Stimulated activated CD8-positive, alpha-beta memory T cell treated with anti-CD3 and anti-CD28 coated beads, Interleukin-7, amount 100 ng/mL, for 1 hour (primary cell): Measurements from ENCODE around the gene ZDHHC7.
A peak's percentile ranks its signal among the peaks of the same experiment; 100 is the strongest.

Experiments
- DNase-seq, 2 donors: peaks; one replicate each; pipeline ENCODE4 v3.0.0-alpha.2; 2020; ENCODE audit warnings: low read depth in 2 of 2

Gene ZDHHC7

GRCh38 chr16:84964386-84965128 lies 46.8 kb downstream of the ZDHHC7 start:
- DNase-seq: no peak

DNA sequence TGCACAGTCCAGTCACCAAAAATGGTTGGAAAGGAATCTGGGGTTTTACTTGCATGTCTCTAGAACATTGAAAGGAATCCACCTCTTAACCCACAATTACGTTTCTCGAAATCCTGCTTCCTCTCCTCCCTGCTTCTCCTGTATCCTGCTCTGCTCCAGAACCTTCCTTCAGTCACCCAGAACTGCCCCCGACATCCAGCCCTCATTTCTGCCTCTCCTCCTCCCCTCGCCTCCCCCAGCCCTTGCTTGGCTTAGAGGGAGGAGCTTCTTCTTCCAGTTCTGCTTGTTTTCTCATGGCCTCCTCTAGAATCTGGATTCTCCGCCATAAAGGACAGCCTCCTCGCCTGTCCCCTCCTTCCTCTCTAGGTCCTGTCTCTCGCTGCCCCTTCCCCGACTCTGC lies 48.3 kb downstream of the ZDHHC7 start:
- DNase-seq: no peak

GRCh38 chr16:84960942-84961341 lies 50.4 kb downstream of the ZDHHC7 start:
- no peak for DNase-seq

DNA sequence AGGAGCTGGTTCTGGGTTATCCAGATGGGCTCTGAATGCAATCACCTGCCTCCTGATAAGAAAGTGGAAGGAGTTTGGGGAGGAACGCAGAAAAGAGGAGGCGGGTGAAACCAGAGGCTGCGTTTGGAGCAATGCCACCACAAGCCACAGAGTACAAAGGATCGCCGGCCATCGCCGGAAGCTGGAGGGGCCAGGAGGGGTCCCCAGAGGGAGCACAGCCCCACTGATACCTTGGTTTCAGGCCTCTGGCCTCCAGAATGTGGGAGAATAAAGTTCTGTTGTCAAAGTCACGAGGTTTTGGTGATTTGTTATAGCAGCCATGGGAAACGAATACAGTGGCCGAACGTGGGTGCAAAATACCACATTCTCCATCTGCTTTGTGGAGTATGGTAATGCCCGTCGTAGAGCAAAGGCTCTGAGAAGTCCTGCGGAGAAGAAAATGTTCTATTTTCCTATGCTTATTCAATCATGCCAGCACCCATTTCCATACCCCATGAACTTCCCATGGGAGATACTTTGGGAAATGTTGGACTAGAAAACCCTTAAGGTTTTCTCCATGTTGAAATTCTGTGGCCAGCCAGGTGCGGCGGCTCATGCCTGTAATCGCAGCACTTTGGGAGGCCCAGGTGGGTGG lies 51.4 kb downstream of the ZDHHC7 start:
- DNase-seq: no peak

DNA sequence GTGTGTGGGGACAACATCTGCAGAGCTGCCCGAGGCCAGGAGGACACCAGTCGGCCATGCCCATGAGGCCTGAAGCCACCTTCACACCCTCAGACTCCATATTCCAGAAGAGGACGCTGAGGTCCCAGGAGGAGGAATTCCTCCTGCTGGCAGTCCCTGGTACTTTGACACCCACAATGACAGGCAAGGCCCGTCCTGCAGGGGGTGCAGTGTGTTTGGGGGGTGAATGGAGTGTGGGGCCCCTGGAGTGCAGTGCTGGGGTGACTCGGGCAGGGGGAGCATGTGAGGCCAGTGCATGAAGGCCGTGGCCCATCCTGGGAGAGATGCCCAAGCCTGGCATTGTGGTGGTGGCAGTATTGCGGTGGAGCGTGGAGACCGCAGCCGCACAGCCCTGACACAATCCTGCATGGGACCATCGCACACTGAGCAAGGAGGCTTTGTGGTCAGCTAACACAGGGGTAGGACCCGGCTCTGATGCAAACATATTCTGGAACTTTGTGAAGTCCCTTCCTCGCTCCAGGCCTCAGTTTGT lies 52.2 kb downstream of the ZDHHC7 start:
- no peak for DNase-seq

GRCh38 chr16:84957792-84958191 lies 53.5 kb downstream of the ZDHHC7 start:
- no peak for DNase-seq

DNA sequence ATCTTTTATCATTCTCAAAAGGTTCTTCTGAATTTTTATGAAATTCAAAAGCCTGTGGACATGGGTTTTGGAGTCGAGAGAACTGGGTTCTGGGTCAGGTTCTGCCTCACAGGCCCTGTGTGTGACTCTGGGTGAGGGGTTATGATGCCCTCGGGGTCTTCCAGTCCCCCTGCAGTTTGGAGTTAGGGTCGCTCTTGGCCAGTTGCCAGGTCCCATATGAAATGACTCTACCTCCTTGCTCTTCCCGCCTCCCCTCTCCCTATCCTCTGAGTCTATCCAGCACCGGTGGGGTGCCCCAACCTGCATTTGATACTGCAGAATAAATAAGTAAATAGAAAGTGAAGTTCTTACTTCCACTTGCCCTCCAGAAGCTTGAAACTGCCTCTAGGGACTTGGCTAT lies 54.1 kb downstream of the ZDHHC7 start:
- DNase-seq: no peak

DNA sequence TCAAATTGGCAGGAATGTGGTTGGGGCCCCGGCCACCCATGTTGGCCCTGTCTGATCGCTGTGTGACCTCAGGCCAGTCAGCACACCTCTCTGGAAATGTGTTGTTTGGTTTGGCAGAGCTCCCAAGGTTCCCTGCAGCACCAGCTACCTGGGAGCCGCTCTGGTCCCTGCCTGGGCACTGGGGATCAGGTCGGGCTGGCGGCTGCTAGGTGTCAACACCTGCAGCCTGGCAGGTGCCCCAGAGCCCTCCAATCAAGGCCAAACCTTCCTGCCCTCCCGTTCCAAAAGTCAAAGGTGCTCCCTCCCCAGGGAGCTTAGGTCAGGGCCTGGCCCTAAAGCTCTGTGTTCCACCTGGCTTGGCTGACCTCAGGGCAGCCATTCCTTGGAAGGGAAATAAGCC lies 55.9 kb downstream of the ZDHHC7 start:
- DNase-seq: no peak

- no peak for DNase-seq
Measured at GRCh38 chr16:84953190-84953746, 58.1 kb downstream of the ZDHHC7 start.

GRCh38 chr16:84952335-84953189 lies 58.8 kb downstream of the ZDHHC7 start:
- peak; percentile 10 to 37 for DNase-seq

DNA sequence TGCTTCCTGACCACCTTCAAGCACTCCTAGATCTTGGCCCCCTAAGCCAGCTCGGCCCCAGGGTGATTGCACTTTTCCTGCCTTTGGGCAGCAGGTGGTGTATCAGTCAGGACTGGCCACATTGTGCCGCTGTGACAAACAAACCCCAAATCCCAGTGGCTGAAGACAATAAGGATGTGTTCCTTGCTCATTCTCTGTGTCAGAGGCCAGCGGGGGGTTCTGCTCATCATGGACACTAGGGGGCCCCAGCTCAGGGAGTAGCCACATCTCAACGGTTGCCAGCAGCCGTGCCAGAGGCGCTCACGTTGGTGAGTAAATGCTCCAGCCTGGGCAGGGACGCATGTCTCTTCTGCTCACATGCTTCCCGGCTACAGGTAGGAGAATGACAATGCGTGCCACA lies 60.4 kb downstream of the ZDHHC7 start:
- DNase-seq: no peak

- DNase-seq: no peak
Measured at GRCh38 chr16:84949772-84950436, 61.4 kb downstream of the ZDHHC7 start.

- no peak for DNase-seq
Measured at GRCh38 chr16:84948851-84949610, 62.3 kb downstream of the ZDHHC7 start.

DNA sequence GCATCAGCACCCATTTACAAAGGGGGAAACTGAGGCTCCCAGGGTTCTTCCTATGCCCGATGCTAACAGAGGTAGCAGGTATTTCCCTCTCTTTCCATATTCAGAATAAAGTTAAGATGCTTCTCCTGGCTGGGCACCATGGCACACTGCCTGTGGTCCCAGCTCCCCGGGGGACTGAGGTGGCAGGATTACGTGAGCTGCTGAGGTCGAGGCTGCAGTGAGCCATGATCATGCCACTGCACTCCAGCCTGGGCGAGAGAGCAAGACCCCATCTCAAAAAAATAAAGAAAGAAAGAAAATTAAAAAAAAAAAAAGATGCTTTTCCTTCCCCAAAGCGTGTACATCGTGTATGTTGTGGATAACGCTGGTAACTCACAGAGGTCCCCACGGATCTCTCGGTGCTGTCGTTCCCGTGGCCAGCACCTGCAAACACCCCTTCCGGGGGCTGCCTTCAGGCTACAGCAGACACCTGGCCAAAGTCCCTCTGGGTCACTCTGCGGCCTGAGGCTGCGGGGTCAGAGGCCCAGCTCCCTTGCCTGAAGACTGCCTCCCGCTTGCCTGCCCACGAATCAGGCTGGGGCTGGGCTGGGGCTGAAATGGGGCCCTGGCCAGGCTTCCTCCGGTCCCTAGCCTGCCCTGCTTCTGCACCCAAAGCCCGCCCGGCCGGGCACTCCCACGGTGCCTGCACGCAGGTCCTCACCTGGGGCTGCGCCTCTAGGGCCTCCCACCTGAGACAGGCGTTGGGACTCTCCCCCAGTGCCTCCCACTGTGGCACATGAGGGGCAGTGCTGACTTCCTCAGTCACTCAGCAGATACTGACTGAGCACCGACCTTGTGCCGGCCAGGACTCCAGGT lies 63.1 kb downstream of the ZDHHC7 start:
- no peak for DNase-seq

GRCh38 chr16:84947022-84947421 lies 64.3 kb downstream of the ZDHHC7 start:
- DNase-seq: no peak

DNA sequence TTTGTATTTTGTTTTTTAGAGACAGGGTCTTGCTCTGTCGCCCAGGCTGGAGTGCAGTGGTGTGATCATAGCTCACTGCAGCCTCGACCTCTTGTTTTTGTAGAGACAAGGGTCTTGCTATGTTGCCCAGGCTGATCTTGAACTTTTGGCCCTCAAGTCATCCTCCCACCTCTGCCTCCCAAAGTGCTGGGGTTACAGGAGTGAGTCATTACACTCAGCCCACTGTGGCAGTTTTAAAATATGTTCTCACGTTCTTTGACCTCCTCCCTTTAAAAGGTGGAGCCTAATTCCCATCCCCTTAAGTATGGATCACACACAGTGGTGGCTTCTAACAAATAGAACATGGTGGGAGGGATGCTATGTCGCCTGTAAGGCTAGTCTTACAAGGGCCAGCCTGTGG lies 67.7 kb downstream of the ZDHHC7 start:
- no peak for DNase-seq

DNA sequence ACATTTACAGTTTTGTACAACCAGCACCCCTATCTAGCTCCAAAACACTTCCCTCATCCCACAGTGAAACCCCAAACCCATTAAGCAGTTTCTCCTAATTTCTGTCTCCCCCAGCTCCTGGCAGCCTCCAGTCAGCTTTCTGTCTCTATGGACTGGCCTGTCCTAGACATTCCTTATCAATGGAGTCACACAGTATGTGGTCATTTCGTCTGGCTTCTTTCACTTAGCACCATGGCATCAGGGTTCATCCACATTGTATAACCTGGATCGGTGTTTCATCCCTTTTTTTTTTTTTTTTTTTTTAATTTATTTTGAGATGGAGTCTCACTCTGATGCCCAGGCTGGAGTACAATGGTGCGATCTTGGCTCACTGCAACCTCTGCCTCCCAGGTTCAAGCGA lies 68.5 kb downstream of the ZDHHC7 start:
- no peak for DNase-seq

DNA sequence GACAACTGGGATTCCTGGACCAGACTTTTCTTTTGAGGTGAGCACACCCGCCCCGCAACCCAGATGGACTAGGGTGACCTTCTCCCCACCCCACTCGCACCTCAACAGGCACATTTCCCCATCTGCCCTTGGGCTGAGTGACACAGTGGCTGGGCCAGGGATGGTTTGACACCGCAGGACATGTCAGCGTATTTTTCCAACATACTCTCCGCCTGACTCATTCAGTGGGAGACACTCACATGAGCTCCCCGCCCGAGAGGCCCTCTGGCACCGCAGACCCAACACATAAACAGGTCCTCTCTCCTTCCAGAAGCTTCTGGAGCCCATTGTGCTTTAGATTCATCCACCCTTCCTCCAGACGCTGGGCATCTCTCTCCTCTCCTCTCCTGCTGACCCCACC lies 69.4 kb downstream of the ZDHHC7 start:
- DNase-seq: no peak

DNA sequence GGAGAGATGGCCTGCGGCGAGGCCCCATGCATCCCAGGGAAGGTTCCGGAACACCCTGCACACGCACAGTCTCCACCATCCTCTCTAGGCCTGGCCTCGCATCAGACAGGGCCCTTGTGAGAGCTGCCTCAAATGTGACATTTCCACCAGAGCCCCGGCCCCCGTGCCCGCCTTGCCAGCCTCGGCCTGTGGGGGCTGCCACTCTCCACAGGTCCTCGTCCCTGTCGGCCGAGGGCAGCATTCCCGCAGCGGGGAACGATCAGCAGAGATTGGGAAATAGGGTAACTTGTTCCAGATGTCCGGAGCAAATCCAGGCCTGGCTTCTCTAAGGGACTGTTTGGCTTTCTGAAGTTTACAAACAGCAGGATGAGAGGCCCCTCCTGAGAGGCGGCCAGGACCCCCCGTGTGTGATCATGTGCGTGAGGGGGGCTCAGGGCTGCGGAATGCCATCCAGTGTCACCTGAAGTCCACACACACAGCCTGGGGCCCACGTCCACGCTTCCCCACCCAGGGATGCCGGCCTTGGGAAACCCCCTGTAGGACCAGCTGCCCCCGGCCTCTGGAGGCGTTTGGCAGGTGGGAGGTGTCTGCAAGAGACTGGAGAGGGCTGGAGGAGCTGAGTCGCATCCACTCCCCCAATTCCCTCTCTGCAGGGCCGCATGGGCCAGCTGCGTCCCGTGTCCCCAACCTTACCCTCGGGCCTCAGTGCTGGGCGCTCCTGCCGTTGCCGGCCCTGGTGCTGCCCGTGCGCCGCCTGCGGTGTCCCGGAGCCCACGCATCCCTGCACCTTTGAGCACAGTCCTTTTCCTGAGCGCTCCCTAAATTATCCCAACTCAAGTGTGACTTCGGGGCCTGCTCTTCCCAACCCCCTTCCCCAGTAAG lies 70.4 kb downstream of the ZDHHC7 start:
- DNase-seq: no peak
